ENCODE results near the gene IGF2. TPM values are rescaled to one million over a fixed set of nuclear protein-coding genes. Genes with fewer than 3 reads are reported as not detected.
A peak's percentile ranks its signal among the peaks of the same experiment; 100 is the strongest.

The IGF2 gene
- total RNA-seq, 1 donor from 2014 or later, result 56.5 TPM

- intact Hi-C loops (cut with DNase I), result loop anchor here (10.0 kb wide), 2 partner anchors 462 to 502 kb away; partner anchors contain the start of gene KRTAP5-6
- no peak overlapping the region for H3K4me3 ChIP-seq
- H3K27ac ChIP-seq, result no peak overlapping the region
- H3K36me3 ChIP-seq, result no peaks in the 10 kb centered on the region
- peaks cover 3% of the 10 kb centered on the region for H3K4me1 ChIP-seq
- no peaks in the 10 kb centered on the region for H3K27me3 ChIP-seq
- DNase-seq (ENCODE audit: extremely low spot score in 2 of 2), result no peak
- TF ChIP-seq CTCF (IDR thresholded peaks at IDR 0.05), result peak; percentile 25 to 57 (median 26)
- no peak for TF ChIP-seq POLR2A (IDR thresholded peaks at IDR 0.05)
- TF ChIP-seq POLR2AphosphoS5 (IDR thresholded peaks at IDR 0.05; ENCODE audit: insufficient read depth in 1 of 2, low read depth in 1 of 2), result no peak
- H3K9me3 ChIP-seq, result no peaks in the 10 kb centered on the region
Observed at GRCh38 chr11:2156416-2157182, 17.4 kb upstream of the IGF2 start.

GRCh38 chr11:2155511-2155910 is 16.3 kb upstream of the IGF2 start:
- Histone ChIP-seq H3K27ac (no peak overlapping the region), H3K4me1 (peaks cover 4% of the 10 kb centered on the region), H3K9me3 (no peaks in the 10 kb centered on the region), H3K4me3 (no peak overlapping the region), H3K36me3 (no peaks in the 10 kb centered on the region), H3K27me3 (no peaks in the 10 kb centered on the region)
- DNase-seq (ENCODE audit: extremely low spot score in 2 of 2), result no peak
- intact Hi-C loops (cut with DNase I), result loop anchor here (10.0 kb wide), 2 partner anchors 461 to 501 kb away; partner anchors contain the start of gene KRTAP5-6
- no peak for TF ChIP-seq CTCF (IDR thresholded peaks at IDR 0.05)
- TF ChIP-seq POLR2AphosphoS5 (IDR thresholded peaks at IDR 0.05; ENCODE audit: insufficient read depth in 1 of 2, low read depth in 1 of 2), result no peak
- TF ChIP-seq POLR2A (IDR thresholded peaks at IDR 0.05), result no peak

- intact Hi-C loops (cut with DNase I), result loop anchor here (5.0 to 10.0 kb wide), 4 partner anchors 273 to 500 kb away; partner anchors contain the start of genes KRTAP5-6 and TNNI2
- peaks cover 4% of the 10 kb centered on the region for H3K4me1 ChIP-seq
- TF ChIP-seq POLR2A (IDR thresholded peaks at IDR 0.05) (no peak), CTCF (IDR thresholded peaks at IDR 0.05) (no peak), POLR2AphosphoS5 (IDR thresholded peaks at IDR 0.05; ENCODE audit: insufficient read depth in 1 of 2, low read depth in 1 of 2) (no peak)
- H3K4me3 ChIP-seq, result no peak overlapping the region
- DNase-seq (ENCODE audit: extremely low spot score in 2 of 2), result no peak
- no peak overlapping the region for H3K27ac ChIP-seq
- no peaks in the 10 kb centered on the region for H3K9me3 ChIP-seq
- H3K27me3 ChIP-seq, result no peaks in the 10 kb centered on the region
- no peaks in the 10 kb centered on the region for H3K36me3 ChIP-seq
Observed at GRCh38 chr11:2154889-2155288, 15.7 kb upstream of the IGF2 start.

GRCh38 chr11:2154195-2154585 is 15.0 kb upstream of the IGF2 start:
- no peaks in the 10 kb centered on the region for H3K27me3 ChIP-seq
- no peak for TF ChIP-seq POLR2AphosphoS5 (IDR thresholded peaks at IDR 0.05; ENCODE audit: insufficient read depth in 1 of 2, low read depth in 1 of 2)
- TF ChIP-seq CTCF (IDR thresholded peaks at IDR 0.05), result no peak
- no peak for TF ChIP-seq POLR2A (IDR thresholded peaks at IDR 0.05)

More at GRCh38 chr11:2154195-2154585, 15.0 kb upstream of the IGF2 start:
- Histone ChIP-seq H3K9me3 (no peaks in the 10 kb centered on the region), H3K4me3 (no peak overlapping the region), H3K27ac (no peak overlapping the region), H3K36me3 (no peaks in the 10 kb centered on the region), H3K4me1 (peaks cover 4% of the 10 kb centered on the region)
- intact Hi-C loops (cut with DNase I), result loop anchor here (5.0 to 10.0 kb wide), 4 partner anchors 272 to 499 kb away; partner anchors contain the start of genes KRTAP5-6 and TNNI2
- DNase-seq (ENCODE audit: extremely low spot score in 2 of 2), result no peak

All from vagina (tissue), 2 donors.